Activated CD8-positive, alpha-beta memory T cell treated with anti-CD3 and anti-CD28 coated beads, Interleukin-2, amount 50 U/mL, for 1 hour (primary cell): ENCODE data around the gene CTCFL.

Experiments
- DNase-seq: peaks from one replicate; pipeline ENCODE4 v3.0.0-alpha.2; 2020; ENCODE audit errors: extremely low read depth

CTCFL gene

GRCh38 chr20:57559658-57560553, 35.0 kb upstream of the CTCFL start:
- DNase-seq = no peak

- no peak for DNase-seq
These were observed 34.3 kb upstream of the CTCFL start for GRCh38 chr20:57559289-57559634.

GRCh38 chr20:57558614-57559288, 33.8 kb upstream of the CTCFL start:
- DNase-seq = no peak

GRCh38 chr20:57557926-57558613, 33.1 kb upstream of the CTCFL start:
- DNase-seq = no peak

- no peak for DNase-seq
These were observed 32.0 kb upstream of the CTCFL start for GRCh38 chr20:57556980-57557274.

GRCh38 chr20:57555457-57556184, 30.7 kb upstream of the CTCFL start:
- no peak for DNase-seq

GRCh38 chr20:57553376-57554018, 28.6 kb upstream of the CTCFL start:
- DNase-seq = no peak

- DNase-seq = no peak
These were observed 27.5 kb upstream of the CTCFL start for GRCh38 chr20:57552471-57552870.

GRCh38 chr20:57548177-57549058, 23.5 kb upstream of the CTCFL start:
- DNase-seq = no peak

GRCh38 chr20:57546956-57547649, 22.2 kb upstream of the CTCFL start:
- DNase-seq = no peak

- no peak for DNase-seq
These were observed 21.2 kb upstream of the CTCFL start for GRCh38 chr20:57545927-57546662.

GRCh38 chr20:57544838-57545564, 20.1 kb upstream of the CTCFL start:
- DNase-seq = no peak

GRCh38 chr20:57543754-57544153, 18.8 kb upstream of the CTCFL start:
- no peak for DNase-seq

- DNase-seq = no peak
These were observed 16.1 kb upstream of the CTCFL start for GRCh38 chr20:57540890-57541580.

GRCh38 chr20:57539889-57540288, 14.9 kb upstream of the CTCFL start:
- DNase-seq = no peak

GRCh38 chr20:57537822-57538221, 12.9 kb upstream of the CTCFL start:
- DNase-seq = no peak

GRCh38 chr20:57536771-57537724, 12.1 kb upstream of the CTCFL start:
- no peak for DNase-seq
